ENCODE results near the gene NCAPD2.

DNA sequence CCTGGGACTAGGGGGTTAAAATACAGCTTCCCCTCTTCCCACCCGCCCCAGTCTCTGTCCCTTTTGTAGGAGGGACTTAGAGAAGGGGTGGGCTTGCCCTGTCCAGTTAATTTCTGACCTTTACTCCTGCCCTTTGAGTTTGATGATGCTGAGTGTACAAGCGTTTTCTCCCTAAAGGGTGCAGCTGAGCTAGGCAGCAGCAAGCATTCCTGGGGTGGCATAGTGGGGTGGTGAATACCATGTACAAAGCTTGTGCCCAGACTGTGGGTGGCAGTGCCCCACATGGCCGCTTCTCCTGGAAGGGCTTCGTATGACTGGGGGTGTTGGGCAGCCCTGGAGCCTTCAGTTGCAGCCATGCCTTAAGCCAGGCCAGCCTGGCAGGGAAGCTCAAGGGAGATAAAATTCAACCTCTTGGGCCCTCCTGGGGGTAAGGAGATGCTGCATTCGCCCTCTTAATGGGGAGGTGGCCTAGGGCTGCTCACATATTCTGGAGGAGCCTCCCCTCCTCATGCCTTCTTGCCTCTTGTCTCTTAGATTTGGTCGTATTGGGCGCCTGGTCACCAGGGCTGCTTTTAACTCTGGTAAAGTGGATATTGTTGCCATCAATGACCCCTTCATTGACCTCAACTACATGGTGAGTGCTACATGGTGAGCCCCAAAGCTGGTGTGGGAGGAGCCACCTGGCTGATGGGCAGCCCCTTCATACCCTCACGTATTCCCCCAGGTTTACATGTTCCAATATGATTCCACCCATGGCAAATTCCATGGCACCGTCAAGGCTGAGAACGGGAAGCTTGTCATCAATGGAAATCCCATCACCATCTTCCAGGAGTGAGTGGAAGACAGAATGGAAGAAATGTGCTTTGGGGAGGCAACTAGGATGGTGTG, 42.3 kb downstream of the NCAPD2 start:
- TF ChIP-seq, protein P1, sequence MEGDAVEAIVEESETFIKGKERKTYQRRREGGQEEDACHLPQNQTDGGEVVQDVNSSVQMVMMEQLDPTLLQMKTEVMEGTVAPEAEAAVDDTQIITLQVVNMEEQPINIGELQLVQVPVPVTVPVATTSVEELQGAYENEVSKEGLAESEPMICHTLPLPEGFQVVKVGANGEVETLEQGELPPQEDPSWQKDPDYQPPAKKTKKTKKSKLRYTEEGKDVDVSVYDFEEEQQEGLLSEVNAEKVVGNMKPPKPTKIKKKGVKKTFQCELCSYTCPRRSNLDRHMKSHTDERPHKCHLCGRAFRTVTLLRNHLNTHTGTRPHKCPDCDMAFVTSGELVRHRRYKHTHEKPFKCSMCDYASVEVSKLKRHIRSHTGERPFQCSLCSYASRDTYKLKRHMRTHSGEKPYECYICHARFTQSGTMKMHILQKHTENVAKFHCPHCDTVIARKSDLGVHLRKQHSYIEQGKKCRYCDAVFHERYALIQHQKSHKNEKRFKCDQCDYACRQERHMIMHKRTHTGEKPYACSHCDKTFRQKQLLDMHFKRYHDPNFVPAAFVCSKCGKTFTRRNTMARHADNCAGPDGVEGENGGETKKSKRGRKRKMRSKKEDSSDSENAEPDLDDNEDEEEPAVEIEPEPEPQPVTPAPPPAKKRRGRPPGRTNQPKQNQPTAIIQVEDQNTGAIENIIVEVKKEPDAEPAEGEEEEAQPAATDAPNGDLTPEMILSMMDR (IDR thresholded peaks at IDR 0.05; ENCODE audit: insufficient read depth, low read length, poor library complexity, severe bottlenecking) = no peak
- TF ChIP-seq EZH2phosphoT487 (conservative IDR thresholded peaks at IDR 0.05; ENCODE audit: low read length) = no peak
